Measurements from ENCODE around the gene CCDC50.

DNA sequence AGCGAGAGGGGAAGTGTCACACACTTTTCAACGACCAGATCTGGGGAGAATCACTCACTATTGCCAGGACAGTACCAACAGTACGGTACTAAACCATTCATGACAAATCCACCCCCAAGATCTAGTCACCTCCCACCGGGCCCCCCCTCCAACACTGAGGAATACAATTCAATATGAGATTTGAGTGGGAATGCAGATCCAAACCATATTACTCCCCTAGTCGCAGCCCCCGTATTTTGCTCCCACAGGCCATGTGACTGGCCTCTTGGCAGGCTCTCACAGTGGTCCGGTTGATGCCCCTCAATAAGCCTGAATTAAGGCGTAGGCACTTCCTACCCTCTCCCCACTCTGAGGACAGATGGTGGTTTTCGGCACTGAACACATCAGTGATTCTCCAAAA is 86.4 kb downstream of the CCDC50 start:
- TF ChIP-seq TARDBP (IDR thresholded peaks at IDR 0.05) (no peak), FOXM1 (IDR thresholded peaks at IDR 0.05; ENCODE audit: borderline replicate concordance) (no peak), PKNOX1 (IDR thresholded peaks at IDR 0.05) (no peak), LEF1 (IDR thresholded peaks at IDR 0.05; ENCODE audit: borderline replicate concordance) (no peak), HDGF (IDR thresholded peaks at IDR 0.05; ENCODE audit: borderline replicate concordance) (no peak), BHLHE40 (IDR thresholded peaks at IDR 0.05; ENCODE audit: borderline replicate concordance) (no peak), ELF4 (IDR thresholded peaks at IDR 0.05) (no peak), SUZ12 (IDR thresholded peaks at IDR 0.05) (no peak), FOXA1 (IDR thresholded peaks at IDR 0.05) (no peak)

Measured in HEK293T (cell line).